ENCODE measurements around the gene CD99L2.
"Not testable (repeated sequence)": the region's sequence is repeated elsewhere in the genome, so short reads cannot be mapped to it uniquely, and the experiment has no call there.

The CD99L2 gene

DNA sequence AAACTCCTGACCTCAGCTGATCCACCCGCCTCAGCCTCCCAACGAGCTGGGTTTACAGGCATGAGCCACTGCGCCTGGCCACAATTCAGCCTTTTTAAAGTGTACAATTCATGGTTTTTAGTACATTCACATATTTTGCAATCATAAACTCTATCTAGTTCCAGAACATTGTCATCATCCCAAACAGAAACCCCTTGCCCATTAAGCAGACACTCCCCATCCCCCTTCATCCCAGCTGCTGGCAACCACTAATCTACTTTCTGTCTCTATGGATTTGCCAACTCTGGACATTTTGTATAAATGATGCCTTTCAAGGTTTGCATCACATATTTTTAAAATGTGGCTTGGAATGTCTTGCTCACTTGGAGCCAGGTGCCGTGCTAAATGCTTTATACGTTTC lies 4.5 kb downstream of the CD99L2 start:
- no peak for DNase-seq

DNA sequence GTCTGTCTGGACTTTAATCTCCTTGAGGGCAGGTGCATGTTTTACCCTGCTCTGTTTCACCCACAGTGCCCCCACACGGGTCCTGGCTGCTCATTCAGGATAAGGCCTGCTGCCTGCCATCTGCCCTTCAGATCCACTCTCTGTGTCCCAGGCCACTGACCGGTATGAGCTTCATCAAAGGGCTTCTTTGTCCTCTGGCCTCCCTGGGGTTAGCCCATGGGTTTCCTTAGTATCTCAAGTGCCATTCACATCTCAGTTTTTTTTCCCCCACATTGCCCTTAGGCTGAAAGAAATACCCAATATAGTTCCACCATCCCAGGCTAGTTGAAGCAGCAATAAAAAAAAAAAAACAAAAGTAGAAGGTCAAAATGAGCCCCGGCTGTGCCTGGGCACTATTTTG lies 9.3 kb downstream of the CD99L2 start:
- no peak for DNase-seq

DNA sequence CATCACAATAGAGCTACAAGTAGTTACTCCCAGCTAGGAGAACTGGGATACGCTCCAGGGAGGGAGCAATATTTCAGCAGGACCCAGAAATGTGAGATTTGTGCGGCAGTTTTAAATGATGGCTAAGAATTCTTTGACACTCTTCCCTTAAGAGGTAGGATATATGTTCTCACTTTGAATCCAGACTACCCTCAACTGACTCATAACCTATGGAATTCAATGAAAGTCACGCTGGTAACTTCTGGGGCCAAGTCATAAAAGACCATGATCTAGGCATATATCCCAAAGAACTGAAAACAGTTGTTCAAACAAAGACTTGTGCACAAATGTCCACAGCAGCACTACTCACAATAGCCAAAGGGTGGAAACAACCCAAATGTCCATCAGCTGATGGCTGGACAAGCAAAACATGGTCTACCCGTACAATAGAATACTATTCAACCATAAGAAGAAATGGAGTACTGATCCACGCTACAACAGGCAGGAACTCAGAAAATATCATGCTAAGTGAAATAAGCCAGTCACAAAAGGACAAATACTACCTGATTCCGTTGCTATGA lies 10.5 kb downstream of the CD99L2 start:
- DNase-seq, result no peak

DNA sequence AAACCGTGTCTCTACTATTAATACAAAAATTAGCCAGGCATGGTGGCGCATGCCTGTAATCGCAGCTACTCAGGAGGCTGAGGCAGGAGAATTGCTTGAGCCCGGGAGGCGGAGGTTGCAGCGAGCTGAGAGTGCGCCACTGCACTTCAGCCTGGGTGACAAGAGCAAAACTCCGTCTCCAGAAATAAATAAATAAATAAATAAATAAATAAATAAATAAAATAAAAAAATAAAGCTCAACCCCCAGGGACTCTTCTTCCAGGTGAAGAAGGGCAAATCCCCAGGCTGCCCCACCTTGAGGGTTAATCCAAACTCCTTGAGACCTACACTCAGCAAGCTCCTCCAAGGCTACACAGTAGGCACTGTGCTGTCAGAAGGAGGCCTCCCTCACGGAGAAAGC lies 11.2 kb downstream of the CD99L2 start:
- not testable (repeated sequence) for DNase-seq

DNA sequence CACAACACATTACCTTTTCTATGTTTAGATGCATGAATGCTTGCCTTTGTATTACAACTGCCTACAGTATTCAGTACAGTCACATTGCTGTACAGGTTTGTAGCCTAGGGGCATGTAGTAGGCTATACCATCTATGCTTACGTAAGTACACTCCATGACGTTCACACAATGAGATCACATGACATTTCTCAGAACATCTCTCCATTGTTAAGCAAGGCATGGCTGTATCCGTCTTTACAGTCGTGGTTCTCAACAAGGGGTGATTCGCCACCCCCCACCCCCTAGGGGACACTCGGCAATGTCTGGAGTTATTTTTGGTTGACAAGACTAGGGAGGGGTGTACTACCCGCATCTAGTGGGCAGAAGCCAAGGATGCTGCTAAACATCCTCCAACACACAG lies 12.1 kb downstream of the CD99L2 start:
- no peak for DNase-seq

DNA sequence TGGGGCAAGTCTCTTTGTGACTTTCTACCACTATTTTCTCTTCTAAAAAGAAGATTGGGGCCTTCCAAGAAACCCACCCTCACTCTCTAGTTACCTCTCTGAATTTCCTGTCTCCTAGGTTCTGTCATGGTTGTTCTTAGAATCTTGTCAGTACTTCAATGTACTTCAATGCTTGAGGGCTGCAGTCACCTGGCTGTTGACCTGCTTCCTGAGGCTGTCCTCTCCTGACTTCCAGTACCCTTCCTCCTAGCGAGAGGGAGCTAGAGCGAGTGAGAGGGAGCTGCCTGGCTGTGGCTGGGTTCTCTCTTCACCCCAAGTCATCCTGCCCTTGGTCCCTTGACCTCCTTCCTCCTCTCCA lies 17.7 kb downstream of the CD99L2 start:
- DNase-seq, result no peak

DNA sequence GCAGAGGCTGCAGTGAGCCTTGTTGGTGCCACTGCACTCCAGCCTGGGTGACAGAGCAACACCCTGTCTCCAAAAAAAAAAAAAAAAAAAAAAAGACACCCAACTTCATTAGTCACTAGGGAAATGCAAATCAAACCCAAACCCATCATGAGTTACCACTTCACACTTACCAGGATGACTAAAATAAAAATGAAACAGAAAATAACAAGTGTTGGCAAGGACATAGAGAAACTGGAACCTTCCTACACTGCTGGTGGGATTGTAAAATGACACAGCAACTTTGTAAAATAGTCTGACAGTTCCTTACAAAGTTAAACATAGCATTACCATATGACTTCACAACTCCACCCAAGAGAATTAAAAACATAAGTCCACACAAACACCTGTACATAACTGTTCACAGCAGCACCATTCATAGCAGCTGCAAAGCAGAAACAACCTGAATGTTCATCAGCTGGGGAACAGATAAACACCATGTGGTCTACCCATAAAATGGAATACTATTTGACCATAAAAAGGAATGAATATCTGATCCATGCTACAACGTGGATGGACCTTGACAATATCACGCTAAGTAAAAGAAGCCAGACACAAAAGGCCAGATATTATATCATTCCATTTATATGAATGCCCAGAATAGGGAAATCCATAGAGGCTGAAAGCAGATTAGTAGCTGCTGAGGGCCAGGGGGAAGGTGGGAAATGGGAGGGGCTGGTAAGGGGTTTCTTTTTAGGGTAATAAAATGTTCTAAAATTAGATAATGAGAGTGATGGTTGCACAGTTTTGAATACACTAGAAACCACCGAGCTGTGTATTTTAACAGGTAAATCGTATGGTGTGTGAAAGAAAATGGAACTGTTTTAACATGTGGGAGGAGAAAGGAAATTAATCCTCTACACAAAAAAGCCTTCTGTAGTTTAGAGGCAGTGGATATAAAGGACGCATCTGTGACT lies 18.3 kb downstream of the CD99L2 start:
- DNase-seq, result no peak

DNA sequence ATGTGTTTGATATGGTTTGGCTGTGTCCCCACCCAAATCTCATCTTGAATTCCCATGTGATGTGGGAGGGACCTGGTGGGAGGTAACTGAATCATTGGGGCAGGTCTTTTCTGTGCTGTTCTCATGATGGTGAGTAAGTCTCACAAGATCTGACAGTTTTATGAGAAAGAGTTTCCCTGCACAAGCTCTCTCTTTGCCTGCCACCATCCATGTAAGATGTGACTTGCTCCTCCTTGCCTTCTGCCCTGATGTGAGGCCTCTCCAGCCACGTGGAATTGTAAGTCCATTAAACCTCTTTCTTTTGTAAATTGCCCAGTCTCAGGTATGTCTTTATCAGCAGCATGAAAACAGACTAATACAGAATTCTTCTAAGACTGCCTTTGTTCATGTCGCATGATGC lies 22.8 kb downstream of the CD99L2 start:
- DNase-seq, result not testable (repeated sequence)

DNA sequence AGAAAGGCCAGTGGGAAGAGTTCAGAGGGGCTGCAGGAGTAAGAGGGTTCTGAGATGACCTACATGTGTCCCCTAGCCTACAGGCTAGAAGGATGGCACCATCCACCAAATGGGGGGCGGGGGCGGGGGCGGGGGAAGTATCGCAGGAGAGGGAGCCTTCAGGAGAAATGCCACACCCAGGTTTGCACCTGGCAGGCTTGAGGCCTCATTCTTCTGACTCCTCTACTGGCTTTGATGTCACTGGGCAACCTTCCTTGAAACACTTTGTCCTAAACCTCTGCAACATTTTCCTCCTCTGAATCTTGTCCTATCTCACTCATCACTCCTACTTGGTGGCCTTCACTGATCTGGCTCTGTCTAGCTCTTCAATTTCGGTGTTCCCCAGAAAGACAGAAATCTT lies 24.0 kb downstream of the CD99L2 start:
- no peak for DNase-seq

DNA sequence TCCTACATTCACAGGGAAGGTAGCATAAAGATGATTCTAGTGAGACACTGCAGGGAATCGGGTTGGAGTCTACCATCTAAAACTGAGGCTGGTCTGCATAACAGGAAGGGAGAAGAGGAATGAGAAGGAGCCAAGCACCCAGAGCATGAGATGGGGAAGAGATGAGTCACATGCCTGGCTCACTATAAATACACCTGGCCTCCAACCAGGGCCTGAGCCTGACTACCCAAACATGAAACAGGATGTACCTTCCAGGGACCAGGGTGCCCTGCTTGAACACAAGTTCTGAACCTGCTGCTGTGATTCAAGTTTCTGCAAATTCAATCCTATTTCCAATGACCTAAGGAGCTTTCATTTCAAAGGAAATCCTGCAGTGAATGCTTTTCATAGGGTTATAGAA lies 24.9 kb downstream of the CD99L2 start:
- DNase-seq, result no peak

DNA sequence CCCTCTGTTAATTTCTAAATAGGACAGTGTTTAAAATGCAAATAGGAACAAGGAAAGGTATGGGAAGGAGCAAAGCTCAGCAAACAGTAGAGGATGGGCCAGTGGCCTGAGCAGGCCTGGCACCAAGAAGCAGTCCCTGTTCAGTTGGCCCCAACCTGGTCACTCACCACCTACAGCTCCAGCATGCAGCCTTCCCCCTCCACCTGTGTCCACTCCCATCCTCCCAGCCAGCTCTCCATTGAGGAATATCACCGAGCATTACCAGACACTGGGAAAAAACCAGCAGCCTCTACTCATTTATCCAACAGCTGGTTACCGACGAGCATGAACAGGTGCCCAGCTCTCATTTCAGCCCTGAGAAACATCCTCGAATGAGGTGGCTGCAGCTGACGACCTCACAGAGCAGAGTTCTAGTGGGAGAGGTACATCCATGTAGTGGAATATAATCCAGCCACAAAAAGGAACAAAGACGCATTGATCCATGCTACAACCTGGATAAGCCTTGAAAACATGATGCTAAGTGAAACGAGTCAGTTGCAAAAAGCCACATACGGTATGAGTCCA lies 25.6 kb downstream of the CD99L2 start:
- no peak for DNase-seq

DNA sequence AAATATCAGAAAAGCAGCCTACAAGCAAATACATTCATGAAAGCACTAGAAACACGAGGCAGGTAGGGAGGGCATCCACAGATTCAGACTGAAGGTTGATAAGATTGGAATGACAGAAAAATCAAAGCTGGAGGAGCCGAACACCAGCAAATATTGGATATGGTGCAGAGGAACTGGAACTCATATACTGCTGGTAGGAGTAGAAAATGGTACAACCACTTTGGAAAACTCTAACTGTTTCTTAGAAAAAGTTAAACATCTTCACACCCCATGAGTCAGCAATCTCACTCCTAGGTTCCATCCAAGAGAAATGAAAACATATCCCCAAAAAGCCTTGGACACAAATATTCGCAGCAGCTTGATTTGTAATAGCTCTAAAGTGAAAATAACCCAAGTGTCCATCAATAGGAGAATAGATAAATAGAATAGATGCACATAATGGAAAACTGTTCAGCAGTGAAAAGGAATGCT lies 27.1 kb downstream of the CD99L2 start:
- no peak for DNase-seq

DNA sequence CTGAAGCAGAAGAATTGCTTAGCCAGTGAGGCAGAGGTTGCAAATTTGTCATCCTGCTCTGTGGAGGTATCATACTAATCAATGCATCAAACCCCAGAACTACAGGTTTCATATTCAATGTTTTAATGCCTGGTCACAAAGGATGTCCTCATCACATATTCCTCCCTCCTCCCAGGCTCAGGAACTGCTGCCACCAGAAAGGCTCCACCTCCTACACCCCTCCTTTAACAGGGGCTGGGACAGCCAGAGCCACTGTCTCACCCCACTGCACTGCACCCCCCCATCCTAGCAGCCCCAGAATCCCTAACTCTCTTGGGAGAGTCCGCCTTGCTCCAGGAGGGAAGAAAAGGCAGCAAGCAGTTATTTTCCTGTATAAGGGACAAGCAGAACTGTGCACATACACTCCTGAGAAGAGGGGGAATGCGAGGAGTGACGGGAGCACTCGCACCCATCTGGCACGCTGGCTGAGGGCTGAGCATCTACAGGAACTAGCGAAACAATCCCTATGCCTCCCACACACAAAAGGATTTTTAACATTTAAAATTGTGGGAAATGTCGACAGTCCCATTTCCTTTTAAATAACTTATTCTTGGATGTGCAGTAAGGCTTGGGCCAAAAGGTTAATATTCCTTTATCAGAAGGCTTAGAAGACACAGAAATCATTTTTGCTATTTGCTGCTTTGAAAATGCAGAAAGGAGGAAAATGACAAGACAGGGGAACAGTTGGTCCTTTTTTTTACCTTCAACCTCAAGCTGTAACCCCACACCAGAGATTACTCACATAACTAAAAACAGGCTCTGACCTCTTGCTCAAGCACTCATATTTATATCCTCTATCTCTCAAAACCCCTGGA lies 27.8 kb downstream of the CD99L2 start:
- DNase-seq, result no peak

DNA sequence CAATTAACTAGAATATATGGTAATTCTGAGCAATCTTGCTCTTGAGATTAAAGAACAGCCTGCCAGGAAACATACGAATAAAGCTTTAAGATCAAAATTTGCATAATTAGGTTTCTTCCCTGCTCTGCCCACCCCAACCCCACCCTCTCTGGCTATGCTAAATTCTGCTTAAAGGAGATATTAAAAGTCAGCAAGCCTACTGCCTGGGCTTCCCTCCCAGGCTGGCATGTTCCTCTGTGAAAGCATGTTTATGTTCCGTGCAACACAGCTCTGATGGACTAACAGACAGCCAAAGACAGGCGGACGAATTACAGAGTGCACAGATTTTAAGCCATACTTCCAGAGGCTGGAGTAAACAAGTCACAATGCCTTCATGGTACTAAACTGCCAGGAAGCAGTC lies 28.4 kb downstream of the CD99L2 start:
- DNase-seq, result no peak

DNA sequence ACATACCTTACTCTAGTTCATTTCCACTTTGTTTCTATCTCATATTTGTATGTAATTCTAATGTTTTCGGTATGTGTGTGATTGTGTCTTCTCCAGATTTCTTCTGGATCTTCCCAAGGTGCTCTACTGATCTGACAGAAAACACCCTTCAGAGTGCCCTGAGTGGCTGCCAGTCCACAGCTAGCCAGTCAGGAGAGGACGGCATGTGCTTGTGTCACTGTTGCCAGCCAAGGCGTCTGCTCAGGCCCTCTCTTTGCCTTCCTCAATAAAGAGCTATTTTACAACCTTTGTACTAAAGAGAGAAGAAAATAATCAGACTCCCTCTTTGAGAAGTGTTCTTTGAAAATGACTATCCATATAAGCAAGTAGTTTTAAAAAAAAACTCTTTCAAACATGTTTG lies 29.0 kb downstream of the CD99L2 start:
- DNase-seq, result no peak

DNA sequence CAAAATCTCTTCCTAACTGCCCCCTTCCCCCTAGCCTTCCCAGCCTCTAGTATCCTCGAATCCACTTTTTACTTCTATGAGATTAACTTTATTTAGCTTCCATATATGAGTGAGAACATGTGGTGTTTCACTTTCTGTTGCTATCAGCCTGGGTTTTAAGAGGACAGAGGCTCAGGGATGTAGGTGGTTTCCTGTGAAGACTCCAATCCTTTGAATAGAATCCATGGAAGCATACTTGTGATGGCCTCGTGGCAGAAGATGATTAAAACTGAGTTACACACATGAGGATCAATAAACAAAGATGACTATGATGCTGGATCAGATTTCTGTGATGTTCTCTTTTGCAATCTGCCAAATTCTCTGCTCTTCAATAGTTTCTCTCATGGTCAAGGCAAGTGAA lies 29.8 kb downstream of the CD99L2 start:
- no peak for DNase-seq

DNA sequence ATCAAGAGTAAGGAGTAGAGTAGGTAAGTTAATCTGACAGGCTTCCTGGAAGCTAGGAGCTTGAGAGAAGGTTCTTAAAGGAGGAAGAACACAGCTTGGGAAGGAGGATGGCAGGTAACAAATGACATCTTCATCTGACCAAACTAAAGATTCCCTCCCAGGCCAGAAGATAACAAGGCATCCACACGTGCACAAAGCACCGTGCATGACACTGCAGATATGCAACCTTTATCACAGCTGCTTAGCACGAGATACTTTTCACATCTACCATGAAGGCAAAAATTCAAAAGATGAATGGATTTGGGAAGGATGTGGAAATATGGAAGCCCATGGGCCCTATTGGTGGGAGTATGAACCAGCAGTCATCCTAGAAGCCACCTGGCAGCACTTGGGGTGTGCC lies 34.3 kb downstream of the CD99L2 start:
- DNase-seq, result no peak

DNA sequence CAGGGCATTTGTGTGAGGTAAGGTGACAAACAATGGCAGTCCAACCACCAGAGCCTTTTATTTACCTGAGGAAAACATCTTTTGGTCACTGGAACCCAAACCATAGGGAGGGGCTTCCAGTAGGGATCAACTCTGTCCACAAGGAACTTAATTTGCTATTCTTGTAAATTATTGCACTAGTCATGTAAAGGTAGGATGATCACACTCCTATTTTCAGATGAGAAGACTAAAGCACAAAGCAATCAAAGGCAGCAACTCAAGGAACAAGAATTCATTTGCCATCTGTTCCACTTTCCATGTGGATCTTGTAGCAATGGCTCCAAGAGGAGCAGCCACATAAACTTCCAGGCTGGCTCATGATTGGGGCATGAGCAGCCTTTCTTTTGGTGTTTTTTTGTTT lies 35.3 kb downstream of the CD99L2 start:
- DNase-seq, result no peak

DNA sequence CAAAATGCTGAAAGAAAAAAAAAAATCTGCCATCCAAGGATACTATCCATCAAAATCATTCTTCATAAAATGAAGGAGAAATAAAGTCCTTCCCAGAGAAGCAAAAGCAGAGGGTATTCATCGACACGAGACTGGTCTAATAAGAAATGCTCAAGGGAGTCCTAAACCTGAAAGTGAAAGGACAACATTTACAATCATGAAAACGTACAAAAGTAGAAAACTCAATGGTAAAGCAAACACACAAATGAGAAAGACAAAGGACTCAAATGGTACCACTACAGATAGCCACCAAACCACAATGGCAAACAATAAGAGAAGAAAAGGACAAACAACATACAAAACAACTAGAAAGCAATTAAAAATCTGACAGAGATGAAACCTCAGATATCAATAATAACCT lies 41.0 kb downstream of the CD99L2 start:
- no peak for DNase-seq

DNA sequence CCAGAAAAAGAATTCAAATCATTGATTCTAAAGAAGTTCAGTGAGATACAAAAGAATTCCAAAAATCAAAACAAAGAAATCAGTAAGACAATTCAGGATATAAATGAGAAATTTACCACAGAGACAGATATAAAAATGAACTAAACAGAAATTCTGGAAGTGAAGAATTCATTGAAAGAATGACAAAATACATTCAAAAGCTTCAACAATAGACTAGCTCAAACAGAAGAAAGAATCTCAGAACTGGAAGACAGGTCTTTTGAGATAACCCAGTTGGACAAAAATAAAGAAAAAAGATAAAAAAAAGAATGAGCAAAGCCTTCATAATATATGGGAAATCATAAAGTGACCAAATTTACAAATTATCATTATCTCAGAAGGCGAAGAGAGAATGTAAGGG lies 41.7 kb downstream of the CD99L2 start:
- no peak for DNase-seq

DNA sequence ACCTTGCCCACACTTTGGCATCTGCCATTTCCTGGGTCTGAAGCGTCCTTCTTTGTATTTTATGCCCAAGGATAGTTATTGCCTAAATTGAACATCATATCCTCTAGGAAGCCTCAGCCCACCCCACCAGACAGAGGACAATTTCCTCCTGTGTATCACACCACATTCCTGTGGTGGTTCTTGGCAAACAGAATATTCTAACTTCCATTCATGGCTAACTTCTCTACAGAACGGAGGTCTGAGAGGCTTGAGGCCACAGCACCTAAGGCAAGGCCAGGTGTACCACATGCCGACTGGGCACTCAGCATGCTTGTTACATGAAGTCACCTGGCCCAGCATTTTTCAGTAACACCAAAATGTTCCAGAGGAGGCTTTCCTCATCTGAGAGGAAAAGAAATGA lies 42.4 kb downstream of the CD99L2 start:
- no peak for DNase-seq

DNA sequence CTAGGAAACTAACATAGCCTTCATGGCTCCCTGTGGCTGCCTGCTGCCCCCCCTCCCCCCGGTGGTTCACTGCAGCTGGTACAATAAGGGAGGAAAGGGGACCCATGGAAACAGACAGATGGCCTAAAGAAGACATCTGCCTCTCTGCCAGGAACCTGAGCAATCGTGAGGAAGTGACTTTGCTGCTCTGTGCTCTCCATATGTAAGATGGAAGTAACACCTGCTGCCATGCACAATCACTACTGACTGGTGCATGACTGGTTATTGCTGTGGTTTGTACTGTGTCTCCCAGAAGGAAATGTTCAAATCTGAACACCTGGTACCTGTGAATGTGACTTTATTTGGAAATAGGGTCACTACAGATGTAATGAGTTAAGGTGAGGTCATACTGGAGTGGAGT lies 43.6 kb downstream of the CD99L2 start:
- no peak for DNase-seq

DNA sequence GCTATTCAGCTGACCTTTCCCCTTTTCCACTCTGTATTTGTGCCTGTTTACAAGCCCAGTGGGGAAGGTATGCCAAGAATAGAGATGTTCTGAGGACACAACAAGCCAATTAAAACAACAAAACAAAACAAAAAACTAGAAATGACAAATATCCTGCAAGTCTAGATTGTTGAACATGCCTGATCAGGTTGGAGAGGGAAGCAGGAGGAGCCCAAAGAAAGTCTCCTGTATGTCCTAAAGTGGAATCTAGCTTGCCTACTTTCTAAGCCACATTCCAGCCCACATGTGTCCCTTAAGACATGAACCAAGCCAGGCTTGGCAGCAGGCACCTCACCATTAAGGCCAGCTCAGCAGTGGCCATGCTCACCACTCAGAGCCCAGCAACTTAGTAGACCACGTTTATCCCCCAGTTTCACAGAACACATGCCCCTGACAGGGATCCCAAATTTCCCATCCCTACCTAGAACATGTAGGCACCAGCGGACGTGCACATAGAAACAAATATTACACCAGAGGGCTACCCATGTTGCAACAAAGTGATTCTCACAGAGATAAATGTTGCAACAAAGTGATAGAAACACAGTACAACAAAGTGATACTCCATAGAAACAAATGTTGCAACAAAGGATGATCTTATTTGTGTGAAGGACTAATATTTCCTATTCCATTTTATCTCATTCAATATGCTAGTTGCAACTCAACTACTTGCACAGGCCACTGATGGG lies 48.3 kb downstream of the CD99L2 start:
- DNase-seq, result no peak

Measured in activated gamma-delta T cell treated with Interleukin-2 at 50 U/mL for 16 hours (primary cell).